PC-3 (cell line): ENCODE measurements around the gene UBE2Q2.

Source experiments
- CTCF ChIP-seq: fragments of 300-600 bp; sonication (generic); conservative IDR thresholded peaks from 2 replicates; pipeline ENCODE4 v1.5.1; 2017; ENCODE audit warnings: antibody characterized with exemption, low read depth, mild to moderate bottlenecking, low read length
- EZH2 ChIP-seq: fragments of 300-600 bp; sonication (generic); IDR thresholded peaks from one replicate; pipeline ENCODE4 v1.6.1; 2017; ENCODE audit warnings: antibody characterized with exemption, mild to moderate bottlenecking, low read length; ENCODE audit not compliant: unreplicated experiment
- EZH2phosphoT487 ChIP-seq: fragments of 300-600 bp; sonication (generic); IDR thresholded peaks from 2 replicates; pipeline ENCODE4 v1.6.1; 2018; ENCODE audit warnings: mild to moderate bottlenecking, antibody characterized with exemption, low read length, borderline replicate concordance

DNA sequence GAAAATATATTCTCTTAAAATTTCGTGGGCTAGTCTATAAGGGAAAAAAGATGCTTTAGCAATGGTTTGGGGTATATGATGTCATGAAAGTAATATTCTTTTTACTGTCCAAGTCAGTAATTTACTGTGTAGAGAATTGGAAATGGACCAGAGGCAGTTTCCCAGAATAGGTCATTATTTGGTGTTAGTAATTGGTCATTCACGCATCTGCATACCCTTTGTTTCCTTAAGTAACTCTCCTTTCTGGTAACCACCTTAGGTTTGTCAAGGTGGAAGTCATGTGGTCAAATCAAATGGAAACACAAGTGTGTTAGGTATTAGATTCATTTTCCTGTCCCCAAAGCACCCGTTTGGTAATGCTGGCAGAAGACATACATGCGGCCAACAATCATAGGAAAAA lies 84.4 kb downstream of the UBE2Q2 start:
- TF ChIP-seq CTCF (no peak), EZH2phosphoT487 (no peak), EZH2 (no peak)
